GM18867 (cell line): ENCODE measurements around the gene KLHL15.
"Not testable (repeated sequence)": the region's sequence is repeated elsewhere in the genome, so short reads cannot be mapped to it uniquely, and the experiment has no call there.

Experiments
- ATAC-seq: cut with Tn5 transposase; IDR thresholded peaks from one replicate; pipeline ENCODE4 v1.9.1; 2021; ENCODE audit warnings: mild to moderate bottlenecking, moderate library complexity; ENCODE audit not compliant: unreplicated experiment

KLHL15 gene

DNA sequence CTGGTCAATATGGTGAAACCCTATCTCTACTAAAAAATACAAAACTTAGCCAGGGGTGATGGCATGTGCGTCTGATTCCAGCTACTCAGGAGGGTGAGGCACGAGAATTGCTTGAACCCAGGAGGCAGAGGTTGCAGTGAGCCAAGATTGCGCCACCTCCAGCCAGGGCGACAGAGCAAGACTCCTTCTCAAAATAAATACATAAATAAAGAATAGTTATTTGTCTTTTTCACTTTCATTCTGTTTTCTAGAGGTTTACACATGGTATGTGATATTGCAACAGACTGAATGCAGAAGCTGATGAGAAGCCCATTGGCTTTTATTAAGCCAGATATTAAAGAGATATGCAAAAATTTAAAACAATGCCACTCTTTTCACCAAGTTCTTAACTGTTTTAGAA is 8.2 kb downstream of the KLHL15 start:
- ATAC-seq: no peak

DNA sequence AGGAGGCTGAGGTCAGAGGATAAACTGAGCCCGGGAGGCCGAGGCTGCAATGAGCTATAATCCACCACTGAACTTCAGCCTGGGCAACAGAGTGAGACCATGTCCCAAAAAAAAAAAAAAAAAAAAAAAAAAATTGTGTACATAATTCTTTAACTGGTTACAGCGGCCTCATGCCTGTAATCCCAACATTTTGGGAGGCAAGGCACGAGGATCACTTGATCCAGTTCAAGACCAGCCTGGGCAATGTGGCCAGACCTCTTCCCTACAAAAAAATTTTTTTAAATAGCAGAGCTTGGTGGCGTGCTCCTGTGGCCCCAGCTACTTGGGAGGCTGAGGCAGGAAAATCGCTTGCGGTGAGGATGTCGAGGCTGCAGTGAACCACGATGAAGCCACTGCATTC is 9.3 kb downstream of the KLHL15 start:
- no peak for ATAC-seq

DNA sequence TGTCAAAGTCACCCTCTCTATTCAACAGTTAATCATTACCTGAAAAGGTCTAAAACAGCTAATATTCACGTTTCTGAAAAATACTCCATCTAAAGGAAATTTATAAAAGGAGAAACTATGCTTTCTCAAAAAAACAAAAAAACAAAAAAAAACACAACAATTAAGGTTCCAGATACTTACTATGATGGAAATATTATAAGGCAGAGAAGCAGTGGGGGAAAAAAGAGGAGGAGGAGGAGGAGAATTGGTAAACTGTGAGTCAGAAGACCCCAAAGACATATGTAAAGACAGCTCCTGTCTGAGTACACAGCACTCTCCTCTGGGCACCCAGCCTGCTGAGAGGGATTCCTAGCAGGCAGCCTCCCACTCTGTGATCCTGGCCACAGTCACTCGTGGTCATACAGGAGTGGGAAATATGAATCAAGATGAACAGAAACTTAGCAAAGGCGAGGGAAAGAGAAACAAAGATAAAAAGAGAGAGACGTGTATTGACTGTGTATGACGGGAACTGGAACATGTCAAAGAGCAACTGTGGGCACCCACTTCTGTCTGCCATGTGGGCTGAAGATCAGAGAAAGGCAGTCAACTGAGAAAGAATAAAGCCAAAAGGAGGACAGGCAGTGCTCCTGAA is 12.5 kb downstream of the KLHL15 start:
- ATAC-seq: peak; percentile 79

DNA sequence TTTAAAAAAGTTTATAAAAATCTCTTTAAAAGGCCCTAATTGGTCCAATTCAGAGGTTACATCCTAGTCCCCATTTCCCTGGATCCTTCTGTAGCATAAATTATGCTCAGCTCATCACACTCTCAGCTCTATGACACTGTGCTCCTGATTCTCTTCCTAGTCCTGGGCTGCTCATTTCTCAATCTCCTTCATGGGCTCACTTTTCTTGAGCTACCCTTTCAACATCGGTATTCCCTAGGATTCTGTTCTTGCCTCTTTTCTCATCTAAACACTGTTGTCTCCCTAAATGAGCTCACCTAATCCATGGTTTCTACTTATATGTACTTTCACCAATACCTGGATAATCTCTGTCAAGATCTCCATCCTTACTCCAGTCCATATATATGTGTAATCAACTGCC is 14.7 kb downstream of the KLHL15 start:
- no peak for ATAC-seq

DNA sequence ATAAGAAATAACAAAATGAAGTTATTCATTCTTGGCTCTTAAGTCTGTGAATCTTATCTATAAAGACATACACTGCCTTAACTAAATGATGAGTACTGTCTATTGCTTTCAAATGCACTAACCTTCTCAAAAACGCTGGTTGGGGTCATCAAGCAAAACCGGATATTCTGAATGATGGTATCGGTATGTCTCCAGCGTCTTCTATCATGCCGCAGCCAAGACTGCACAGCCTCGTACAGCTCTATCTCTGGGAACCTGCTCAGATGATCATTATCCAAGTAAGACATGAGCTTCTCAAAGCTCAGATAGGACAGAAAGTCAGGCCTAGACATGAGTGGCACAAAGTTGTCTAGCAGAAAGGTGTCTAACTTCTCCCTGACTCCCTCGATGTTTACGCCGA is 21.1 kb downstream of the KLHL15 start:
- no peak for ATAC-seq

DNA sequence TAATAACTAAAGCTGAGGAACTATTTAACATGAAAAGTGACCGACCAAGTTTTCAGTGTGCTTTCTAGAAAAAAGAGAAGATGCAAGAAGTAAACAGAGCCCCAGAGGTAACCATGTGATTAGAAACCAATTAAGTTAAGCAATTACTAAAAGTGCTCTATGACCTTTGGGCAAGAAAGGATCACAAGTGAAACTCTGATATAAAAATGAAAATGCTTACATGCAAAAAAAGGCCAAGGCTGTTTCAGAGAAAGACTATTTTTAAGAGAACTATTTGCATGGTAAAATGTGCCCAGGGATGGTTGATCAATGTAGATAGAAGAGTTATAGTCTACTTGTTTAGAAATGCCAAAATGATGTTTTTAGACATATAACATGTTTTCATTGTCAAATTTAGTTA is 22.0 kb downstream of the KLHL15 start:
- peak; percentile 73 for ATAC-seq

DNA sequence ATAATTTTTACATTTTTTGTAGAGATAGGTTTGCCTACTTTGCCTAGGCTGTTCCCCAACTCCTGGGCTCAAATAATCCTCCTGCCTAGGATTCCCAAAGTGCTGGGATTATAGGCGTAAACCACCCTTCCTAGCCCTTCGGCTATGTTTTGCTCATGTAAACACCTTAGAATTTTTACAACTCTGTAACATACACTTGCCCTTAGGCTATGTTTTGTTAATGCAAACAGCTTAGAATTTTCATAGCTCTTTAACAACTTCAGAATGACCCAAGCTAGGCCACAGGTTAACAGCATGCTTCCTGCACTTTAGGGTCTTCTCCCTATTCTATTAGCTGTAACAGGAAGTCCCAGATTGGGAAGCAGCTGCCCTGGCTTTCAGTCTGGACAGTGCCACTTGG is 24.2 kb downstream of the KLHL15 start:
- ATAC-seq: no peak

DNA sequence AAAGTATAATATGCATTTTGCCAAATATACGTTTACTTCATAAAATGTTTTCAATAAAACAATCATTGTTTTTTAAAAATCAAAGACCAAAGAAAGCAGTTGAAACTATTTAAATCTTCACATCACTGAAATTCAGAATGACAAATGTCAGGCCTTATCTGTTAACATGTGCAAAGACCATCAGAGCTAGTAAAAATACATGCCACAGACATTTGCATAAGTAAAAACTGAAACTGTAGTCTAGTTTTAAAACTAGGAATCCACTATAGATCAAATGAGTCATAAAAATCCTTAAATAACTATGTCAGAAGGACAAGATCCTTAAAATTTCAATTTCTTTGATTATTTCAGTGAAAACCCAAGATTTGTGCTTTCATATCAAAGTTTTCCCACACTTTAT is 24.8 kb downstream of the KLHL15 start:
- ATAC-seq: peak; percentile 61

DNA sequence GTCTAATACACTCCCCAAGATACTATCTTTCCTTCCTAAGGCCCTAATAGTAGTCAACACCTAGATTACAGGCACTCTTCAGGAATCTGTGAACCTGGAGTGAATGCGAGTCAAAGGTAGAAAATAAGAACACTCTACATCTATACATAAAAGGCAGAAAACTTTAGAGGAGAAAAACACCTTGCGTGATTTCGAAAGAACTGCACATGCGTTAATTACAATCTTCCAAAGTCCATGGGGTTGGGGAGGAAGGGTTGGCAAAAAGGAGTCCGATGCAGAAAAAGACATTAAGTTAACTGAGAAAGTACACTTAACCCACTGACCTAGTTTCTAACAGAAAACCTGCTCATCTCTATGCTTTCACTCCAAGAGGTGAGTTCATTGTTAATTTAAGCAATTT is 27.3 kb downstream of the KLHL15 start:
- no peak for ATAC-seq

DNA sequence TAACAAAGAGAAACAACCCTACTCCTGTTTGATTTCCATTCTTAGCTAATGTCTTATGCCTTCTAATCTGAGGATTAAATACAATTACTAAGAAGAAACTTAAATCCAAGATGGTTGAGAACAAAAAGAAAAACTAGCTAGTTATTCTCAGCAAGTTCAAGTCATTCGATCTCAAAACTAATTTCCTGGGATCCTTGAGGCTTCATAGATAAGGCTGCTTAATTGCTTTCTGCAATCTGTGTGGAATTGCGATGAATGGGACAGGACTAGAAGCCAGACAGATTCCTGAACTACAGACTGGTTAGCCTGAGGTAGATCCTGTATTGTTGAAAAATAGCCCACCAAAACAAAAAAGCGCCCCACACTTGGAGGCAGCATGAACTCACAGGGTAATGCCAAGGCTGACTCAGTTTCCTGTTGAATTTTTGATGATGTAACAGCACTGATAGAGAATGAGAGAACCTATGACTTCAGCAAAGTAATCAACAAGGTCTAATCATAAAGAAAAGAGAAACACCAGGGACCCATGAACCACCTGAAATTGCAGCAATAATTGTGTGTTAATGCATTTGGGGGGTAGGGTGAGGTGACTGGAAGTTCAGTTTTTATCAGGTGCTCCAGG is 33.9 kb downstream of the KLHL15 start:
- no peak for ATAC-seq

DNA sequence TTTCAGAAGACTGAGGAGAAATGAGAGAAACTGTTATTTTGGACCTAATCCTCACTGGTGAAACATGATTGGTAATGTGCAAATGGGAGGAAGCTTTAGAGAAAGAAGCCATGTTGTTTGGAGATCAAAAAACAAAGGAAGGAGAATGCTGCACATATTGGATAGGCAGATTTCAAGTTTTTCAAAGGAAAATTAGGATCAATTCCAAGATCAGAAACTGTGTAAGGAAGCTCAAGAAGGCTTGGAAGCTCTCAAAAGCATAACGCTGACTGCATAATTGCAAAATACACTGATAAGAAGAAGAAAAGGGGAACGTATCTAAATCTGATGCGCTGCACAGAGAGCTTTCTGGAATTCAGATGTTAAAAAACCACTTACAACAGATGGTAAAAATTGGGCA is 34.6 kb downstream of the KLHL15 start:
- no peak for ATAC-seq

DNA sequence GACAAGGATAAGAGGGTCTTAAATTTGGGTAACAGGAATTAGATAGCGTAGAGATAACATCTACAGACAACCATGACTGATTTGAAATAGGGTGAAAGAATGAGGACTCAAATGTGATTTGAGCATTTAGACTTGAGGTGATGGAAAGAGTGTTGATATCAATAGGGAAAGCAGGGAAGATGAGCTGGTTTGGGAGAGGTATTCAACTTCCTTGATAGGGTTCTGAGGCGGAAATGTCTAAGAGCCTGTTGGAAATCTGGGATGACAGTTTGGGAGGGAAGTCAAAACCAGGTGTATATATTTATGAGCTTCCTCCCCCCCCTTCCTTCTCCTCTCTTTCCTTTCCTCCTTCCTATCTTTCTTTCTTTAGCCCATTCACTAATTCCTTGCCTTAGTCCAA is 36.5 kb downstream of the KLHL15 start:
- no peak for ATAC-seq

DNA sequence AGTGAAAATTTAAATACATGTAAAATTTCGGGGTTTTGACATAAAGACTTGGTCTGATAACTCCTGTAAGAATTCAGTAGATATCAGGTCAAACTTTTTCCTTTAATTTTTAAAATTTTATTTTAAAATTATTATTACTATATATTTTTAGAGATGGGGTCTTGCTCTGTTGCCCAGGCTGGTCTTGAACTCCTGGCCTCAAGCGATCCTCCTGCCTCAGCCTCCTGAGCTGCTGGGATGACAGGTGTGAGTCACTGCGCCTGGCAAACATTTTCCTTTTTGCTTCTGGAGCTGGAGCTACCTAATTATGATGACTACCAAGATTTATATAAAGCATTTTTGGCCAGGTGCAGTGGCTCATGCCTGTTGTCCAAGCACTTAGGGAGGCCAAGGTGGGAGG is 37.3 kb downstream of the KLHL15 start:
- ATAC-seq: no peak

DNA sequence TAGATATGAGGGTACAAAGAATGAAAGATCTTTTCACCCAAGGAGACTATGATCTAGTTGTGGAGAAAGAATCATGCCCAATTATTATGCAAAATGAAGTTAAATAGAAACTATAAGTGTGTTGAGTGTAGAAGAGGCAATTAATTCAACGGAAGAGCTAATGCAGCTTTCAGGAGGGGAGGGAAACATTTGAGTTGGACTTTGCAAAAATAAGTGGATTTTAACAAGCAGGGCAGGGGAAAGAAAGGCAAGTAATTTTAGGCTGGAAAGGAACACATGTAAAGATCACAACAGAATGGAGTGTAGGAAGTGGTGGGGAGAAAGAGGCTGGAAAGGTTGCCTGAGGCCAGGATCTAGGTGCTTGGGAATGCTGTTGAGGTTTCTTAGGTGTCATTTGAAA is 44.1 kb downstream of the KLHL15 start:
- ATAC-seq: no peak

DNA sequence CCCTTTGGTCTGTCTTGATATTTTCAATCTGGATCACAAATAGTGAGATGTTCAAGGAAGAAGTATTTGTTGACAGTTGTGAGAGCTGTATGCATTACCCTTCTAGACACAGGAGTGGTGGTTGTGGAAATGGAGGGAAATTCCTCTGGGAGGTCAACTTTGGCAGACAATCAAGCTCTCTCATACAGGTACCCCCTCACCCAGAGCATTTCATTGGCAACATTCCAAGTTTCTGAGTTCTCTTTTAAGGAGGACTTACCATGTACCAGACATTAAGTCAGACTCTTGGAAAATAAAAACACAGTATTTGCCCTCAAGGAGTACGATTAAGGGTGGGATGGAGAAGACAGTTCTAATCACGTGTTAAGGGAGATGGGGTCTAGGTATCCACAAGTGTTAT is 45.3 kb downstream of the KLHL15 start:
- no peak for ATAC-seq

DNA sequence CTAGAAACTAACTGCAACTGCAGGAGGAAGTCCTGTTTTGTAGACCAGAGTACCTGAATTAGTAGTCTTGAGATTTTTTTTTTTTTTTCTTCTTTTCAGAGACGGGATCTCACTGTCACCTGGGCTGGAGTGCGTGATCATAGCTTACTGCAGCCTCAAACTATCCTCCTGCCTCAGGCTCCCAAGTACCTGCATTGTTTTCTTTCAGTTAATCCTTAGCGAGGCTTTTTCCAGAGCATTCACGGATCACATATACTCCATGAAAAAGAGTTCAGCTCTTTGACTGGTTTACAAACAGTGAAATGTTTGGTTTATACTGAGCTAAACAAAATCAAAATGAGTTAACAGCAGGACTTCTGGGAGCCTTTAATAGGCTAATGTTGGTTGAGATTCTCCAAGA is 45.8 kb downstream of the KLHL15 start:
- ATAC-seq: no peak

DNA sequence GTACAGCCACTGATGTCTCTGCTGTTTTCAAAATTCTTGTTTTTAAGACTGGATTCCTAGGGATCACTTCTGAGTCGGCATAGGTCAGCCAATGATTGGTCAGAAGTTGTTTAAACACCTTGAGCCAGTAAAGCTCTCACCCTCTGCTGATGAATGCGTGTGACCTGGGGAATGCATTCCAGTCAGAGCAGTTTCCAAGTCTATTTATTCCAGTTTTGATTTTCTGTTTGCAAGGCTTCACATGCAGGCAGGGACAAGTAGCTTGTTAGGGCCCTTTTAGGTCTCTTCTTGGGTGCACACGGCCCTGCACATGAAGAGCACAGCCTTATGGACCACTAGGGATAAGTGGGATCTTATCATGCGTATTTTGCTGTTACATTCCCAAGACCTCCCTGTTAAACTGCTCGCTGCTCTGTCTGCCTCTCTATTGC is 47.0 kb downstream of the KLHL15 start:
- no peak for ATAC-seq

DNA sequence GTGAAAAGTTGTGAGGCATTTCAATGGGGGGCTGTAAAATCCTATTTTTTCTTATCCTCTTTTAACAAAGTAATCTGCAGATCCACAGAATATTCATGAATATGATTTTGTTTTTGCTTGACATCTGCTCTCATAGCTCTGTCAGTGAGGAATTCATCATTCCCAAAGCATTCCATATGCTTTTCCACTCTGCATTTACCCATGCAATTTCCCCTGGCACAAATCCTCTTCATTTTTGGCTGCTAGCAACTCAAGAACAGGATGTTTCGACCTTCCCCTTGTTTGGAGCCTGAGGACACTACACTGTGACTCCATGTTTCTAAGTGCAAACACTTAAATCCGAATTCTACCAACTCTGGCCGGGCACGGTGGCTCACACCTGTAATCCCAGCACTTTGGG is 48.5 kb downstream of the KLHL15 start:
- ATAC-seq: no peak

DNA sequence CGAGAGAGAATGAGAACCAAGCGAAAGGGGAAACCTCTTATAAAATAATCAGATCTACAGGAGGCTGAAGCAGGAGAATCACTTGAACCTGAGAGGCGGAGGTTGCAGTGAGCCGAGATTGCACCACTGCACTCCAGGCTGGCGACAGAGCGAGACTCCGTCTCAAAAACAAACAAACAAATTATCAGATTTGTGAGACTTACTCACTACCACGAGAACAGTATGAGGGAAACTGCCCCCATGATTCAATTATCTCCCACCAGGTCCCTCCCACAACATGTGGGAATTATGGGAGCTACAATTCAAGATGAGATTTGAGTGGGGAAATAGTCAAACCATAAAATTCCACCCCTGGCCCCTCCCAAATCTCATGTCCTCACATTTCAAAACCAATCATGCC is 61.4 kb downstream of the KLHL15 start:
- not testable (repeated sequence) for ATAC-seq

DNA sequence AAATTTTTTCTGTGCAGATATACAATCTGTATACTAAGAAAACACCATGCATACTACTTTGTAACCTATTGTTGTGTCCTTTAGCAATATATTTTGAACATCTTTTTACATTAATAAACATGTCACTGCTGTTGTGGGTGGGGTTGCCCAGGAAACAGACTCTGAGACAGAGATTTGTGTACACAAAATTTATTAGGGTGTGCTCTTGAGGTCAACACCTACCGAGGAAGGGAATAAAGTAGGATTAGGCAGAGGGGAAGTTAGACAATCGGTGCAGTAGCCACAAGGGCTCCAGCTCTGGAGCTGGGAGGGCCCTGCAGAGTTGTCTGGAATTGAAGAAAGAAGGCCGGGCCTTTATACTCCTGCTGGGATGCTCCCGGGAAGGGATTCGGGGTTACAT is 62.8 kb downstream of the KLHL15 start:
- ATAC-seq: no peak

DNA sequence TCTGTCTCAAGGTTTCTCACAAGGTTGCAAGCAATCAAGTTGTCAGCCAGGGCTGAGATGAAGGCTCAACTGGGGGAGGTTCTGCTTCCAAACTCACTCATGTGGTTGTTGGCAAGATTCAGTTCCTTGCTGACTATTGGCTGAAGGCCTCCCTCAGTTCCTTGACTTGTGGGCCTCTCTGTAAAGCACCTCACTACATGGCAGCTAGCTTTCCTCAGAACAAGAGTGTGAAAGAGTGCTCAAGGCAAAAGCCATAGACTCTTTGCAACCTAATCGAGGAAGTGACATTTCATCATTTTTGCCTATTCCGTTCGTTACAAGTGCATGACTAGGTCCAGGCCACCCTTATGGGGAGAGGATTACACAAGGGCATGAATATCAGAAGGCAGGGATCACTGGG is 67.2 kb downstream of the KLHL15 start:
- no peak for ATAC-seq

DNA sequence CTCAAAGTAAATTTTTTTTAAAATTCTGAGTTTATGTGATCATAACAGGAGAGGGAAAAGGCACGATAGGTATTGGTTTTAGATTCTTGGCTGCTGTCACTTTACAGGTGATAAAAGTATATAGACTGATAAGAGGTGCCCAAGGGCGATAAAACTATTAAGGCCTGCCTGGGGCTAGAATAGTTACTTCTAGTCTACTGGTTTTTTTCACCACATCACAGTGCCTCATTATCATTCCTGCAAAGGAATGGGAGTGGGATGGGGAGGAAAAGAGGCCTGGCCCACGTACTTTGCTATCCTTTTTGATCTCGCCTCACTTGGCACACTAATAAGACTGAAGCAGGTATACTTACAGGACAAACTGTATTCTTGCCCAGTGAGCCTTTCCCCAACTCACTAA is 72.6 kb downstream of the KLHL15 start:
- ATAC-seq: no peak

DNA sequence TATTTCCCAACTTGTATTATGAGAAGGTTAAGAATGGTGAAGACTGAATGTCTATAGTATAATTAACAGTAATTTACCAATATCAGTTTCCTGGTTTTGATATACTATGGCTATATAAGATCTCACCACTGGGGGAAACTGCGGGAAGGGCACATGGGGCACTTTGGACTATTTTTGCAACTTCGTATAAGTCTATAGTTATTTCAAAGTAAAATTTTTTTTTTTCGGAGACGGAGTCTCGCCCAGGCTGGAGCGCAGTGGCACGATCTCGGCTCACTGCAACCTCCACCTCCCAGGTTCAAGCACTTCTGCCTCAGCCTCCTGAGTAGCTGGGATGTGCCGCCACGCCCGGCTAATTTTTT is 73.1 kb downstream of the KLHL15 start:
- ATAC-seq: no peak
